DMS53 treated with DMSO at 0.1 percent for 48 hours (cell line): ENCODE data around the gene MFSD1.
A peak's percentile ranks its signal among the peaks of the same experiment; 100 is the strongest.

Source experiments
- DNase-seq: peaks from one replicate; lab custom pipeline; 2025; ENCODE audit not compliant: unreplicated experiment; lab: John Stamatoyannopoulos, UW

The MFSD1 gene, protein sequence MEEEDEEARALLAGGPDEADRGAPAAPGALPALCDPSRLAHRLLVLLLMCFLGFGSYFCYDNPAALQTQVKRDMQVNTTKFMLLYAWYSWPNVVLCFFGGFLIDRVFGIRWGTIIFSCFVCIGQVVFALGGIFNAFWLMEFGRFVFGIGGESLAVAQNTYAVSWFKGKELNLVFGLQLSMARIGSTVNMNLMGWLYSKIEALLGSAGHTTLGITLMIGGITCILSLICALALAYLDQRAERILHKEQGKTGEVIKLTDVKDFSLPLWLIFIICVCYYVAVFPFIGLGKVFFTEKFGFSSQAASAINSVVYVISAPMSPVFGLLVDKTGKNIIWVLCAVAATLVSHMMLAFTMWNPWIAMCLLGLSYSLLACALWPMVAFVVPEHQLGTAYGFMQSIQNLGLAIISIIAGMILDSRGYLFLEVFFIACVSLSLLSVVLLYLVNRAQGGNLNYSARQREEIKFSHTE

DNA sequence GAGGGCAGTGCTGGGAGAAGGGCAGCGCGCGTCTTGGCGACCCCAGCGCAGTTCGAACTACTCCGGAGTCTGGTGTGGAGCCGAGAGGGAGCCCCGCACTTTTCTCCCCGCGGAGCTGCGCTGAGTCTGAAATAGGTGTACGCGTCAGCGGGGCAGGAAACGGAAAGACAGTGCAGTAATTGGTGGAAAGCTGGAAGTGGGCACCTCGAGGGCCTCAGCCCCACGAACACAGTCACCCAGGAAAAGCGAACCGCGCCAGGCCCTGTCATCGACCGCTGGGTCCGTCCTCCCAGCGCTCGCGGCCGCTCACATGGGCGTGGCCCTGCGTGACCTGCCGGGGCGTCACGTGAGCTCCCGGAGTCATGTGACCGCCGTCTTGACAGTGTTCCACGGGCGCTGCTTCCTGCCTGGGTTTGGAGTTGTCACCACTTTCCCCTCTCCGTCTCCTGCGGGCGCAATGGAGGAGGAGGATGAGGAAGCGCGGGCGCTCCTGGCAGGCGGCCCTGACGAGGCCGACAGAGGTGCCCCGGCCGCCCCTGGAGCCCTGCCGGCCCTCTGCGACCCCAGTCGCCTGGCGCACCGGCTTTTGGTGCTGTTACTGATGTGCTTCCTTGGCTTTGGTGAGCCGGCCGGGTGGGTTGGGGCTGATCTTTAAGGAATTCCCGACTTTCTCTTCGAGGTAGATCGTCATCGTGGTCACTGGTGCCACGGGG lies at the start of gene MFSD1:
TSS of gene MFSD1 (plus strand) at position 359 of the 713 bp plus-strand sequence. CDS start at position 458, 99 bp downstream.
- peak; percentile 49 for DNase-seq

DNA sequence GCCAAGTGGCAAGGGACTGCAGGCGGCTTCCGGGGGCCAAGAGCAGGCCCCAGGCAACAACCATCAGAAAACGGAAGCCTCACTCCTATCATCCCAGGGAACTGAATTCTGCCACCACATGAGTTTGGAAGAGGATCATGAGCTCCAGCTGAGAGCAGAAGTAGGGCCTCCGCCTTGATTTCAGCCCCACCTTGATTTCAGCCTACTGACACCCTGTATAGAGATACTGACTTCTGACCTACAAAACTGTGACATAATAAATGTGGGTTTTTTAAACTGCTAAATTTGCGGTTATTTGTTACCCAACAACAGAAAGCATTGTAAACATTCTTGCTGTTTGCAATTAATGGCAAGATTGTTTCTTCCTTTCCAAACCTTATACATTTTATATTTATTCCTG lies 48.0 kb upstream of the MFSD1 start:
- DNase-seq, result no peak

DNA sequence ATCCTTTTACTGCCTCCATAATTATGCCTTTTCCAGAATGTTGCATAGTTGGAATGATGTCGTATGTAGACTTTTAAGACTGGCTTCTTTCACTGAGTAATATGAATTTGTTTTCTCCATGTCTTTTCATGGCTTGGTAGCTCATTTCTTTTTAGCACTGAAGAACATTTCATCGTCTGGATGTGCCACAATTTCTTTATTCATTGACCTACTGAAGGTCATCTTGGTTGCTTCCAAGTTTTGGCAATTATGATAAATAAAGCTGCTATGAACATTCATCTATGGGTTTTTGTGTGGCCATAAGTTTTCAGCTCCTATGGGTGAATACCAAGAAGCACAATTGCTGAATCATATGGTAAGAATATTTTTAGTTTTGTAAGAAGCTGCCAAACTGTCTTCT lies 46.4 kb upstream of the MFSD1 start:
- DNase-seq, result no peak

DNA sequence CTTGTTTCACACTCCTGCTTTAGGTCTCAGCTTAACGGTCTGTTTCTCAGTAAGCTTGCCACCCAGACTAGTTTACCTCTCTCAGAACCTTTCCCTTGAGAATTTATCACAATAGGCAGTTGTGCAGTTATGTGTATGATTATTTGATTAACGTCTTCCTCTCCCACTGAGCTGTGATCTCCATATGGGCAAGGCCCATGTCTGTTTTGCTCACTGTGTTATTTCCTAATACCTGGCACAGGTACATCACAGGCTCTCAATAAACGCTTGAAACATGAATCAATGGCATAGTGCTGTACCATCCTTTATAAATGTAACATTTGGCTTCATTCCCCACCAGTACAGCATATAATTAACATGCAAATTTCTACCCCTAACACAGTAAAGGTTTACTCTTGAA lies 40.5 kb upstream of the MFSD1 start:
- DNase-seq, result no peak

DNA sequence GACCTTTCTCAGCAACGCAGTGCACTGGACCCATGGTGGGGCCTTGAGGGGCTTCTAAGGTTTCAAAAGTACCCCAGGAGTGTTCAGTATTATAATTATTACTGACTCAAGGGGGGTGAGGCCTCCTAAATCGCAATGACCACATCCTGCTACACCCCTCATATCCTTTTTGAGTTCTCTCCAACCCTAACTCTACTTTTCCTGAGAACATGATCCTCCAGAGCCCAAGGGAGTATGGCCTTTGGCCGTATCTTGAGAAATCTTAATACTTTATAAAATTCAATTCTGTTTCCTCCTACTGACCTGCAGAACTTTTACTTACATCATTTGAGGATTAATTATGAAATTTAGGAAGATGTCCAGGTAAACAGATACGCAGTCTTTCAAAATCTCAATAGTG lies 39.2 kb upstream of the MFSD1 start:
- no peak for DNase-seq

DNA sequence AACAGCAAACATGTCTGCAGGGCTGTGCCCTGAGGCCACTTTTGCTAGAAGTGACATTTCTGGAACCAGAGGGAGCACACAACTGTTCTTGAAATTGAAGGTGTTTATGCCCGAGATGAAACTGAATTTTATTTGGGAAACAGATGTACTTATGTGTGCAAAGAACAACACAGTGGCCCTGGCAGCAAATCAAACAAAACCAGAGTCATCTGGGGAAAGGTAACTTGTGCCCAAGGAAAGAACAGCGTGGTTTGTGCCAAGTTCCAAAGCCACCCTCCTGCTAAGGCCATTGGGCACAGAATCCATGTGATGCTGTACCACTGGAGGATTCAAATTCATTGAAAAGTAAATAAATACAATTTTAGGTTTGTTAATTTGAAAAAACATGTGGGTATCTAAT lies 38.4 kb upstream of the MFSD1 start:
- no peak for DNase-seq

DNA sequence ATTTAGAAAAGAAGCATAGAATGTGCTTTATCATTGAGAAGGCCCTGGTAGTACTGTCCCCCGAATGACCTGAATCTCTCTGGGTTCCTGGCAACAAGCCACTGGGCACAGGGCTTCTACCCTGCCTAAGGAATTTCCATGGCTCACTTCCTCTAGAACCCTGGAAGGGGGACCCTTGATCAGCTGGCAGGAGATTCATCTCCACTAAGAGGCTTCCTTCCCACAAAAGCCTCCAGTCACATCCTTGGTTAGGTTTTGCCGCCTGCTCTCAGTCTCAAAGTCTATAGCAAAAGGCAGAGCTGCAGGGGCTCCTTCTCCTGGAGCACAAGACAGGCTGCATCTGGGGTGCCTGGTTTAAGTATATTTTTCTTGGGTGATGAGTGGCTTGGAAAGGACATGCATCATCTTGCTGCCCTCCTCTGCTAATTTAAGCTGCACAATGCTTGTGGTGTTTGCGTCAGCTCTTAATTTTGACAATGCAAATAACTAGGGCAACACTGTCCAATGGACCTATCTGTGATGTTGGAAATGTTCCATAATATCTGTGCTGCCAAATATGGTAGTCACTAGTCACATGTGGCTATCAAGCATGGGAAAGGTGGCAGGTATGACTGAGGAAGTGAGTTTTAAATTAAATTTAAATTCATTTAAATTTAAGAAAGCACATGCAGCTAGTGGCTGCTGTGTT lies 36.2 kb upstream of the MFSD1 start:
- DNase-seq, result no peak

DNA sequence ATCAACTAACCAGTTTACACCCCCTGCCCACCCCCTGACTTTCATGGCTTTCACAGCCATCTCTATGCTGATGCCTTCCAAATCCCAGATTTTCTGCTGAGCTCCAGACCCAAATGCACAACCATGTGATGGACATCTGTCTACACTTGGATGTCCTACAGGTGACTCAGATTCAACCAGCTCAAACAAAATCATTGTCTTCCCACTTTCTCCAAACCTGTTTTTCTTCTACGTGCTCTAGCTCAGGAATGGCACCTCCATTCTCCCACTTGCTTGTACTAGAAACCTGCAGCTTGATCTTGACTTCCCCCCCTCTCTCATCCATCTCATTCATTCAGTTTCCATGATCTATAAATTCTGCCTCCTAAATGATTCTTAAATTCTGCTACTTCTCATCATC lies 35.5 kb upstream of the MFSD1 start:
- DNase-seq, result no peak

DNA sequence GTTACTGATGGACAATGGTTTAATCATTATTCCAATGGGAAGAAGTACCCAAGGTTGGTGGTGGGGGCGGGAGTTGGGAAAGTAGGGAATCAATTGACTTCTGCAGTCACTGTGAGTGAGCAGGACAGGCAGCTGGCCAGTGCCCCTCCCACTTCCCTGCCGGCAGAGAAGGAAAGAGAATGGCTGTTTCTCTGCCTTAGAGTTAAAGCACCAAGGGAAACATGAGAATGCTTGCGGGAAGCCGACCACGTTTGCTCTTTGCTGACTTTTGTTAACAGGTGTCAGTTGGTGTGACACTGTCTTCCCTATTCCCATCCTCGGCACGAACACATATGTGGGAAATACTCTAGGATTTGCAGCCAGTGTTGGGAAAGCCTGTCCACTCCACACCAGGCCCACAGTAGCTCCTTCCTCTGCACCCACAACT lies 33.5 kb upstream of the MFSD1 start:
- peak; percentile 33 for DNase-seq

DNA sequence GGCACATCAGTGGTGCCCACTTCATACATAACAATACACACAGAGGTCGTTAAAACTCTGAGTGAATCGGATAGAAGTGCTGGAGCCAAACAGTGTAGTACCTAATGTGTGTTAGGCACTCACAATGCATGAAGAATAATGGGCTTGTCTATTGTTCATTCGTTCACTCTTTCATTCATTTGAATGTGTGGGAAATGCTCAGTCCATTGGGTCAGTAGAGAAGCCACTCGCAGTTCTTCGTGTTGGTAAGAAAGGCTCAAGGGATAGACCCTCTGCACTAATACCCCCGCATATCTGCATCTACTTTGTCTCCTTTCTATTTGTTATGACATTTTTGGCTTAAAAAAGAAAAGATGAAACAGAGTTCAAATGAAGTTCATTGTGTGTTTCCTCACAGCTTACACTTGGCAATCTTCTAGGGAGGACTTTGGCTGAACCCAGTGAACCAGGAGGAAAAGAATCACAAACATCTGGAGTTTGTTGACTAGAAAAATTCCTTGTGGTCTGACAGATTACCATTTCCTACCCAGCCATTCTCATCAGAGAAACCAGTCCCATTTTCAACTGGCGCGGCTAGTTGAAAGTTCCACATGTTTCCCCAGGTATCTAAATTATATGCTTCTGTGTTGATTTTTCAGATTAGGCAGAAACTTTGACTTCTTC lies 32.8 kb upstream of the MFSD1 start:
- no peak for DNase-seq

DNA sequence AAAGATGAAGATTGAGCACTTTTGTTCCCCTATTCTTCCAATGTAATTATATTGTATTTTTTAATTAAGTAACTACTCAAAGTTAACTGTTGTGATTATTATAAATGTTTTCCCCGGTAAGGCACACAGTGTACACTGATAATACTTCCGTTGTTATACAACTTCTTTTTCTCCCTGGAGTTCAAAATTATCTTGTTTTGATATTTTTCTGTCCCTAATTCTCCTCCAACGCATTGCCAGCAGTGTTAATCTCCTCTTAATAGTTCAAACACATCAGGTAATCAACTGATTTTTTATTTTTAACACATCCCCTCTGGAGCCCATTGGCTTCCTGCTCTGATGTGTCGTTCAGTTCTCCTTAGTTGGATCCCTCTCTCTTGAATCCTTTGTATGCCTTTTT lies 32.3 kb upstream of the MFSD1 start:
- no peak for DNase-seq

DNA sequence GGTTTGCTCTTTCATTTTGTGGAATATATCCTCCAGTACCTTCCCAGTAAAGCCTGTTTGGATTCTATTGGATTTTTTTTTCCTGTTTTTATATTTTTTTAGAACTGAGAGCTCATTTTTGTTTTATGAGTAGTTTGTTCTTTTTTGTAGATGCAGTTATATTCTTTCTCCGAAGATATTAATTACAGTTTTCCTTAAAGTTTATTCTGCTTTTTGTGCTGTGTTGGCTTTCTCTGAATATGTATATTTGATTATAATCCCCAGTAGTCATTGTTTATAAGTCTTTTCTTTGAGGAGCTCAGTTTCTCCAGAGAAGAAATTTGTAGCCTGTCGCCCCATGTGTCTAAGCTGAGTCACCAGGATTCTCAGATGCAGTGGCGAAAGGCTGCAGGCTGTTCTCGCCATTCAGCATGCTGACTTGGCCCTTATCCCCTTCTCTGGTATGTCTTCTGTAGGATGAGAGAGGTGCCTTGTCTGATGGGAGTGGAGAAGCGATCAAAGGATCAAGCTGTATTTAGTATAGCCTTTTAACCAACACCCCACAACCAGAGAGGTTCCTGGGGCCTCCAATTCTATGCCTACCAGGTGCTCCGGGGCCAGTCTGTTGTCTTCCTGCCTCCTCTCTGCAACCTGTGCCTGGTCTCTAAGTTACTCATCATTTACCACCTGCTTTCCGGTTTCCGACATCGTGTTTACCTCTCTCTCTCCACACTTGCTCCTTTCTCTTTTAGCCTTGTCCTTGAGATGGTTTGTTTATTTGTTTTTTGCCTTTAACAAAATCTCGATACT lies 31.7 kb upstream of the MFSD1 start:
- DNase-seq, result peak; percentile 76

DNA sequence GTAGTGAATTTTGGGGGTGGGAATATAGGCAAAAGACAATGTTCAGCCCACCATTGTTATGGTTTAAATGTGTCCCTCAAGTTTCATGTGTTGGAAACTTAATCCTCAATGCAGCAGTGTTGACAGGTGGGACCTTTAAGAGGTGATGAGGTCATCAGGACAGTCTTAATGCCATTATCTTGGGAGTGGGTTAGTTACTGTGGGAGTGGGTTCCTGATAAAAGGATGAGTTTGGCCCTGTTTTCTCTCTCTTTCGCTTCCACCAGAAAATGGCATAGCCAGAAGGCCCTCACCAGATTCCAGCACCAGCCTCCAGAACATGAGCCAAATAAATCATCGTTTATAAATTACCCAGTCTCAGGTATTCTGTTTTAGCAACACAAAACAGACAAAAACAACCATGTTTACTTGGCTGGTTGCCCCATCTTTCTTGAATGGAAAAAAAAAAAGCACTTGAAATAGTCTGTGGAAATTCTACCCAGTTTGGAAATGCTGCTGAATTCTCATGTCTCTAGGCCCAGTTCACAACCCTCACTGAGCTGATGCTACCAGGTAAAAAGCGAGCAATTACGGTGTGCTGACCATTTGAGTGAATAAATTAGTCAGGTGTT lies 31.0 kb upstream of the MFSD1 start:
- no peak for DNase-seq

DNA sequence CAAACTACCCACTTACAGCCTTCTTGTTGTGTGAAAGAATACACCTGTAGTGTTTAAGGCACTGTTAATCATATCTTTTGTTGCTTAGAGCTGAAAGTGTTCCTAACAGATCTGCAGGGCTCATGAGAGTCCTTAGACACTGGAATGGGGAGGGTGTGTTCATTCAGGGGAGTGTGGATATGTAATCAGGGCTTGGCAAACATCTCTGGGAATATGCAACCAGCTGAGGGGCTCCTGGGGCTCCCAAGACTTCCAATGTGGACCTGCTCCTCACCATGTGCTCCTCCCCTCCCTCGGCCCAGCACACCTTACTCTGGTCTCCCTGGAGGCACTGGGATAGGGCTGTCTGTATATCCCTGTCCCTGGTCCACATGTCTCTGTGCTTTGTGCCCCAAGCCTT lies 30.3 kb upstream of the MFSD1 start:
- no peak for DNase-seq

DNA sequence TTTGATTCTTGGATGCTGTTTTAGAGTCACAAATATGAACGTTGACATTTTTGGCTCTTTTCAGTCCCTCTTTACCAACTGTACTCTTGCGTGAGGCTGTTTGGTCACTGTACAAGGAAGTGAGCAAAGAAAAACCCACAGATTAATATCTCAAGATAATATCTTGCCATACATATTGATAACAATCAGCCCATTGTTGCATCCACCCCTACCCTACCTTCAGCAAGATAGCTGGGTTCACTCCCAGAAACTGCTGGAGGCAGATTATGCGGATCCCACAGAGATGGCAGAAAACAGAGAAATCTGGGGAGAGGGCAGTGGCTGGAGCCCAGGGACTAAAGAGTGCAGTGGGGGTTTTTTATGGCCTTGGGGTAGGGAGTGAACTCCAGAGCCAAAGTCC lies 29.9 kb upstream of the MFSD1 start:
- DNase-seq, result no peak

DNA sequence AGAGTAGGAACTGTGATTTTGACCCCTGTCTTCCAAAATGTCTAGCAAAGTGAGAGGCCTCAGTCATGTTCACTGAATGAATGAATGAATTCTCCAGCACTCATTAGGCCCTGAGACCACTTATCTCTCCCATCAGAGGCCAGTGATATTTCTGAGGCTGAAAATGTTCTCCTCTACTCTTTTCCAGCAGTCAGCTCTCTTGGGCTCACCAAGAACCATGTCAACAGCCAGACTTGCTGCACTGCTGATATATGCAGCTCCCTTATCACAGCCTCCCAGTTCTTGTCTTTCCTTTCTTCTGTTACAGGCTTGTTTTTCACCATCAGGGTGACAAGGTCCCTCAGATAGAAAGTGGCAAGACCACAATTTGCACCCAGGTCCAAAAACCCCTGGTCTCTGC lies 28.7 kb upstream of the MFSD1 start:
- DNase-seq, result no peak

DNA sequence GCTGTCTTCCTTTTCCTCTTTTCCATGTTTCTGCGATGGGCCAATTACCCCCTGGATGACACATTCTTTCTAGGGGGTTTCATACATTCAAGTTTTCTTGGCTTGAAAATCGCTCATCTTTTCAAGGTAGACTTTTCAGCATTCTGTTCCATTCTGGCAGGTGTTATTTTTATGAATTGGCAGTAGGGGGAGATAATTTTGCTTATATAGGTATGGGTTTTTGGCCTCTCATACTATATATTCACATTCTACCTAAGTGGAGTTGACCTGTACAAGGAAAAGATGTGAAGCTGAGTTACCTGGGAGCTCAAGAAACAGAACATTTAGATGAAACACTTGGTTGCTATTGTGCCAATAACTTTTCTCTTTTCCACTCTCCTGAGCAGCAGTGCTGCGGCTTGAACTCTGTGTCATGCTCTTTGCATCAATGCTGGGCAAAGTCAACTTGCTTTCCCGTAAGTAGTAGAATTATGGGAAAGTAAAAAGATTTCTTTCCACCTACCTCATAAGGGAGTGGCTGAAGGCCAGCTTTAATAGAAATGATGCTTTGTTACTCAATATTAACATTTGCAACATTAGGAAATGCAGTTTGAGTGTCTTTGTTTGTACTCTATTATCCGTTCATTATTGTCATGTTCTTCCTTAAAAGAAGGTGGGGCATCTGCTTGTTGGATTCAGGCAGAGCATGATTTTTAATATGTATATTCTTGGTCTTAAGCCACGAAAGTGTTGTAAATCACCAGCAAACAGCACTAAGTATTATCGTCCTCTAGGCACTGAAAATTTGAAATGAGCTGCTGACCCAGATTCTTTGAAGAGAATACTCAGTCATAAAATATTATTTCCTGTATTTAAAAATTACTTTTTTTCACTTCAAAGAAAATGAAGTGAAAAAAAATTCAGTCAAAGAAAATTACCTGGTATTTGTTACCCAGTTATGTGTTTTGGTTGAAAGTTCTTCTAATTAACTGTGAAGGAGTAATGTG lies 27.7 kb upstream of the MFSD1 start:
- DNase-seq, result no peak

DNA sequence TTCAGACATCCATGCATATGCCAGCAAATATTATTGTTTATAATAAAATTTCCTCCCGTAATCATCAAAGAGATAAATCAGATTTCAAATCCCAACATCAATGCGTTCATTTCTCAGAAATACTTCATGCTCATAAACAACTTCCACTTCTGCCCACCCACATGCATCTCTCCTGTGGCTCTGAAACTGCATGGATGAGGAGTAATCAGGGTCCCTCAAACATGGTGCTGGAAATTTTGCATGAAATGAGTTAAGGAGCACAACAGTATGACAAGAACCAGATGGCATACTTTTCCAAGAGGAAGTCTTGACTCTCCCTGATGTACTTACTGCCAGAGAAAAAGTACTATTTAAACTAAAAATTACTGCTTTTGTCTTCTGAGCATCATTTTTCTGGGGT lies 26.9 kb upstream of the MFSD1 start:
- no peak for DNase-seq
